Prostate gland (tissue), 1 donor: ENCODE results near the gene TEX38.

Source experiments
- POLR2A ChIP-seq: fragments of 450-650 bp; IDR thresholded peaks from one replicate; pipeline ENCODE4 v1.6.1; 2016; ENCODE audit warnings: antibody characterized with exemption, mild to moderate bottlenecking
- POLR2AphosphoS5 ChIP-seq: sonication (generic); formaldehyde crosslinking; IDR thresholded peaks from one replicate; pipeline ENCODE4 v1.6.1; 2017; ENCODE audit warnings: antibody characterized with exemption

DNA sequence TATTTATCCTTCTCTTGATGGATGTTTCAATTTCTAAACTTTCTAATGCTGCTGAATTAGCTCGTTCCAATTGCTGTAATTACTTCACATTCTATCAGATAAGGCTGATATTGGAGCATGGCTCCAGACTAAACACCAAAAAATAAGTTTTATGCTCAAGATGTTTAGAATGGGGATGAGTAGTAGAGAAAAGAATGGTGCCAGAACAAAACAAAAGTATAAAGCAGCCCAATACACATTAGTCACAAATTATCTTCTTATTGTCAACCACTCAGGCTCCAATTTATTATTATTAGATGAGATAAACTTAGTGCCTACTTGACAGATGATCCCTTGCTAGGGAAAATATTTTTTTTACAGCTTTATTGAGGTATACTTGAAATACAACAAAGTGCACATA, 25.3 kb upstream of the TEX38 start:
- TF ChIP-seq POLR2AphosphoS5 (no peak), POLR2A (no peak)
